ENCODE measurements around the gene NRTN. TPM values are rescaled to one million over a fixed set of nuclear protein-coding genes. Genes with fewer than 3 reads are reported as not detected.

NRTN gene
- total RNA-seq, 3 donors from 2014 or later, result 0.48 to 1.8 (median 1.6) TPM

DNA sequence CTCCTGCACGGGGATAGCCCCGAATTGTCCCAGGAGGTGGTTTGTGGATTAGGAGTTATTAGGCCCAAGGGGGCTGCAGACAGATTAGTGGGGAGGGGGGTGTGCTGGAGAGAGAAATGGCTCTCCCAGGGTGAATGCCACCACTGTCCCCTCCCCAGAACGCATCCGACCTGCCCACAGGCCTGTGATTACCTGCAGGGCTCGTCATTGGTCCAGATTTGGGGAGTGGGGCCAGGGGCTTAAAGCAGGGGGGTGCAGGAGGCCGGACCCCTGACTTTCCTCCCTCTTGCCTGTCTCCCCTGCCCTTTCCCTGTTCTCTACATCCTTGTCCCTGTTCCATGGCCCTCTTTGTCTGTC lies 1.2 kb downstream of the NRTN start:
- intact Hi-C loops (cut with DNase I; ENCODE audit: low total_unique reads), result loop anchor here (10.0 kb wide), 1 partner anchor 99 kb away; the partner anchor contains the start of genes NDUFA11 and VMAC
- no peak for DNase-seq (ENCODE audit: low spot score in 2 of 2)
- H3K36me3 ChIP-seq, result no peaks in the 10 kb centered on the region
- peak overlapping the region in 2 of 3 donors; percentile 54 to 65 for H3K4me3 ChIP-seq
- no peaks in the 10 kb centered on the region for H3K4me1 ChIP-seq
- TF ChIP-seq POLR2AphosphoS5 (IDR thresholded peaks at IDR 0.05), result no peak
- TF ChIP-seq, protein P1, sequence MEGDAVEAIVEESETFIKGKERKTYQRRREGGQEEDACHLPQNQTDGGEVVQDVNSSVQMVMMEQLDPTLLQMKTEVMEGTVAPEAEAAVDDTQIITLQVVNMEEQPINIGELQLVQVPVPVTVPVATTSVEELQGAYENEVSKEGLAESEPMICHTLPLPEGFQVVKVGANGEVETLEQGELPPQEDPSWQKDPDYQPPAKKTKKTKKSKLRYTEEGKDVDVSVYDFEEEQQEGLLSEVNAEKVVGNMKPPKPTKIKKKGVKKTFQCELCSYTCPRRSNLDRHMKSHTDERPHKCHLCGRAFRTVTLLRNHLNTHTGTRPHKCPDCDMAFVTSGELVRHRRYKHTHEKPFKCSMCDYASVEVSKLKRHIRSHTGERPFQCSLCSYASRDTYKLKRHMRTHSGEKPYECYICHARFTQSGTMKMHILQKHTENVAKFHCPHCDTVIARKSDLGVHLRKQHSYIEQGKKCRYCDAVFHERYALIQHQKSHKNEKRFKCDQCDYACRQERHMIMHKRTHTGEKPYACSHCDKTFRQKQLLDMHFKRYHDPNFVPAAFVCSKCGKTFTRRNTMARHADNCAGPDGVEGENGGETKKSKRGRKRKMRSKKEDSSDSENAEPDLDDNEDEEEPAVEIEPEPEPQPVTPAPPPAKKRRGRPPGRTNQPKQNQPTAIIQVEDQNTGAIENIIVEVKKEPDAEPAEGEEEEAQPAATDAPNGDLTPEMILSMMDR (IDR thresholded peaks at IDR 0.05), result peak in 1 of 3 donors; percentile 5
- no peak for TF ChIP-seq POLR2A (IDR thresholded peaks at IDR 0.05)
- peaks cover 4 to 9% of the 10 kb centered on the region in 2 donors for H3K27me3 ChIP-seq
- H3K9me3 ChIP-seq, result no peaks in the 10 kb centered on the region
- H3K27ac ChIP-seq, result peak overlapping the region in 1 of 2 donors; percentile 21

DNA sequence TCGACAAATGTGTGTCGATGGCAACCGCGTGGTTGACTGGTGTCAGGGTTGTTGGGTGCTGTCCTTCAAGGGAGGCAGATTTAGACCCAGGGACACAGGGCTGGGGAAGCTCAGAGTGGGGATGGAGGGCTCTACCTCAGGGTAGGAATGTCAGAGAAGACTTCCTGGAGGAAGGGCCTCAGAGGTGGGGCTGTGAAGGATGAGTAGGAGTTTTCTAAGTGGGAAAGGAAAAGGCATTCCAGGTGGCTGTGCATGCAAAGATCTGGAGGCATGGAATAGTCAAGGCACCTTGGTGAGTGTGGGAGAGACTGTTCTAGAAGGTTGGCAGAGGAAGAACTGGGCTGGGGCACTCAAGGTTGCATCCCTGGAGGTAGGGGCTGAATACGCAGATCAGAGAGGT lies 2.0 kb downstream of the NRTN start:
- H3K27ac ChIP-seq, result peak overlapping the region in 1 of 2 donors; percentile 21
- intact Hi-C loops (cut with DNase I; ENCODE audit: low total_unique reads), result loop anchor here (10.0 kb wide), 1 partner anchor 98 kb away; the partner anchor contains the start of genes NDUFA11 and VMAC

DNA sequence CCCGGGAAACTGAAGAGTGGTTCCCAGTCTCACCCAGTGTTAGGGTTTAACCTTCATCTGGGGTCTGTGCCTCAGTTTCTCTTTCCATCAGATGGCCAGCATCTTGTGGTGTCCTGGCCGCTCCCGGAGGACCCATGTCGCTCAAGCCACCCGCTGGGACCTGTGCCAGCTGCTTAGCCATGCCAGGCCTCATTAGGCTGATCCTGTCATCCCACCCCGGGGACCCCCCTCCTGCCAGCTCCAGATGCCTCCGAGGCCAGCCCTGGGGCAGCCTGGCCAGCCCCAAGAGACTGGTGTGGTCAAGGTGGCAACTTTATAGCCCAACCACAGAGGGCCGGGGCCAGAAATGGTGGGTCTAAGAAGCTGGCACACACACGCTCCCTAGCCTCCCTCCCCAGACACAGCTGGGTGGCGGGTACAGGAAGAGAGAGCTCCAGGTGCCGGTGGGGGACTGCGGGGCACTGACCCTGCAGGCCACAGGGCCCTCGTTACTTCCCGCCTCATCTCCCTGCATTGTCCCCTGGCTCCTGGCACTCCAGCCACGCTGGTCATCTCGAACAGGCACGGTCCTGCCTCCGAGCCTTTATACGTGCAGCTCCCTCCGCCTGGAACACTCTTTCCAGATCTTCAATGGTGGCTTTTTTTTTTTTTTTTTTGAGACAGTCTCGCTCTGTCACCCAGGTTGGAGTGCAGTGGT lies 3.4 kb downstream of the NRTN start:
- H3K9me3 ChIP-seq, result no peaks in the 10 kb centered on the region

More for the DNA sequence above, 2.0 kb downstream of the NRTN start:
- Histone ChIP-seq H3K9me3 (no peaks in the 10 kb centered on the region), H3K36me3 (no peaks in the 10 kb centered on the region), H3K4me1 (no peaks in the 10 kb centered on the region), H3K27me3 (peaks cover 4 to 9% of the 10 kb centered on the region in 2 donors), H3K4me3 (no peak overlapping the region)
- TF ChIP-seq POLR2AphosphoS5 (IDR thresholded peaks at IDR 0.05), result no peak
- TF ChIP-seq, protein P1 (IDR thresholded peaks at IDR 0.05), result no peak
- TF ChIP-seq POLR2A (IDR thresholded peaks at IDR 0.05), result no peak
- no peak for DNase-seq (ENCODE audit: low spot score in 2 of 2)

DNA sequence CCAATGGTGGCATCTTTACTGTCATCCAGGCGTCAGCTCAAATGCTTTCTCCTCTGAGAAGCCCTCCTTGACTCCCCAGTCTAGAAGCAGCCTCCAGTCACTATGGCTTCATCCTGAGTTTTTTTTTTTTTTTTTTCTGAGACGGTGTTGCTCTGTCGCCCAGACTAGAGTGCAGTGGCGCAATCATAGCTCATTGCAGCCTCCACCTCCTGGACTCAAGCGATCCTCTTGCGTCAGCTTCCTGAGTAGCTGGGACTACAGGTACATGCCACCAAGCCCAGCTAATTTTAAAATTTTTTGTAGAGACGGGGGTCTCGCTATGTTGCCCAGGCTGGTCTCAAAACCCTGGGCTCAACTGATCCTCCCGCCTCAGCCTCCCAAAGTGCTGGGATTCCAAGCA lies 4.2 kb downstream of the NRTN start:
- H3K9me3 ChIP-seq, result no peaks in the 10 kb centered on the region
- no peak for TF ChIP-seq POLR2AphosphoS5 (IDR thresholded peaks at IDR 0.05)
- no peaks in the 10 kb centered on the region for H3K4me1 ChIP-seq
- no peak overlapping the region for H3K27ac ChIP-seq
- H3K27me3 ChIP-seq, result peaks cover 3 to 4% of the 10 kb centered on the region in 2 donors
- intact Hi-C loops (cut with DNase I; ENCODE audit: low total_unique reads), result loop anchor here (10.0 kb wide), 1 partner anchor 96 kb away; the partner anchor contains the start of genes NDUFA11 and VMAC
- no peak for DNase-seq (ENCODE audit: low spot score in 2 of 2)
- H3K4me3 ChIP-seq, result no peak overlapping the region
- no peaks in the 10 kb centered on the region for H3K36me3 ChIP-seq

More for the DNA sequence above, 3.4 kb downstream of the NRTN start:
- H3K4me1 ChIP-seq, result no peaks in the 10 kb centered on the region
- H3K27ac ChIP-seq, result no peak overlapping the region
- TF ChIP-seq, protein P1 (IDR thresholded peaks at IDR 0.05), result no peak
- TF ChIP-seq POLR2A (IDR thresholded peaks at IDR 0.05), result no peak
- no peak for TF ChIP-seq POLR2AphosphoS5 (IDR thresholded peaks at IDR 0.05)
- DNase-seq (ENCODE audit: low spot score in 2 of 2), result no peak
- intact Hi-C loops (cut with DNase I; ENCODE audit: low total_unique reads), result loop anchor here (10.0 kb wide), 1 partner anchor 97 kb away; the partner anchor contains the start of genes NDUFA11 and VMAC
- H3K4me3 ChIP-seq, result no peak overlapping the region
- peaks cover 3 to 4% of the 10 kb centered on the region in 2 donors for H3K27me3 ChIP-seq
- no peaks in the 10 kb centered on the region for H3K36me3 ChIP-seq

DNA sequence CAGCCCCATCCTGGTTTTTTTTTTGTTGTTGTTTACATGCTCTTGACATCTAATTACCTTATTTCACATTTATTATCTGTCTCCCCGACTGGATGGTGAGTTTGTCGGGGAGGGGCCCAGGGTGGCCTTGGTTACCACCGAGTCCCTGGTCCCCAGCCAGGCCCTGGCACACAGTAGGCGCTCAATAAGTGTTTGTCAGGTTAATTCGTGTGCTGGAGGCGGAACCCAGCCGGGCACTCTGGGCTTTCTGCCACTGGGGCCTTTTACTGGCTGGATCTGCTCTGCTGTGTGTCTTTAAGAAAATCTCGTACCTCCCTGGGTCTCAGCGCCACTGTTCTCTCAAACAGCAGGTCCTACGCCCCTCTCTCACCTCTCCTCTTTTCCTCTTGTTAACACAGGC lies 4.6 kb downstream of the NRTN start:
- TF ChIP-seq POLR2A (IDR thresholded peaks at IDR 0.05) (no peak), POLR2AphosphoS5 (IDR thresholded peaks at IDR 0.05) (no peak)
- TF ChIP-seq, protein P1 (IDR thresholded peaks at IDR 0.05), result no peak
- Histone ChIP-seq H3K27ac (no peak overlapping the region), H3K9me3 (no peaks in the 10 kb centered on the region), H3K4me1 (no peaks in the 10 kb centered on the region), H3K27me3 (peaks cover 2 to 4% of the 10 kb centered on the region in 2 donors), H3K36me3 (no peaks in the 10 kb centered on the region), H3K4me3 (no peak overlapping the region)
- intact Hi-C loops (cut with DNase I; ENCODE audit: low total_unique reads), result loop anchor here (10.0 kb wide), 1 partner anchor 95 kb away; the partner anchor contains the start of genes NDUFA11 and VMAC
- DNase-seq (ENCODE audit: low spot score in 2 of 2), result no peak

All from breast epithelium (tissue), 4 donors.